Measurements from ENCODE around the gene SYNE2.

SYNE2 gene

DNA sequence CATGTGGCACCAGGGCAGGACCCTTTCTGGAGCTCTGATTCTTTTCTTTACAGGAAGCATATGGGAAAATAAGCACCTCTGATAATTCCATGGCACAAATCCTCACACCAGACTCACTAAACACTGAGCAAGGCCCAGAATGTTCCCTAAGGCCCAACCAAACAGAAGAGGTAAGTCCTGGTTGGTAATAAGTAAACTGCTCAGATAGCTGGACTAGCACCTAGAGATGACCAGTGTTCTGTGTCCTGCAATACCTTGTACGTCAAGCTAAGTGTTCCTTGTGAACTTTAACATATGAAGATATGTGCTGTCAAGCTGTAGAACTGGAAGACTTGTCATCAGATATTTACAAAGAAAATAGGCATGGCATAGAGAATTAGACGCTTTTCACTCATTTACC lies 254.6 kb downstream of the SYNE2 start:
- in situ Hi-C loops (cut with MboI; ENCODE audit: low pct_unique_long_range_greater_than_20kb, low sequenced_read_pairs, unreplicated experiment): no loop called here
- no peak for DNase-seq (ENCODE audit: low spot score)

DNA sequence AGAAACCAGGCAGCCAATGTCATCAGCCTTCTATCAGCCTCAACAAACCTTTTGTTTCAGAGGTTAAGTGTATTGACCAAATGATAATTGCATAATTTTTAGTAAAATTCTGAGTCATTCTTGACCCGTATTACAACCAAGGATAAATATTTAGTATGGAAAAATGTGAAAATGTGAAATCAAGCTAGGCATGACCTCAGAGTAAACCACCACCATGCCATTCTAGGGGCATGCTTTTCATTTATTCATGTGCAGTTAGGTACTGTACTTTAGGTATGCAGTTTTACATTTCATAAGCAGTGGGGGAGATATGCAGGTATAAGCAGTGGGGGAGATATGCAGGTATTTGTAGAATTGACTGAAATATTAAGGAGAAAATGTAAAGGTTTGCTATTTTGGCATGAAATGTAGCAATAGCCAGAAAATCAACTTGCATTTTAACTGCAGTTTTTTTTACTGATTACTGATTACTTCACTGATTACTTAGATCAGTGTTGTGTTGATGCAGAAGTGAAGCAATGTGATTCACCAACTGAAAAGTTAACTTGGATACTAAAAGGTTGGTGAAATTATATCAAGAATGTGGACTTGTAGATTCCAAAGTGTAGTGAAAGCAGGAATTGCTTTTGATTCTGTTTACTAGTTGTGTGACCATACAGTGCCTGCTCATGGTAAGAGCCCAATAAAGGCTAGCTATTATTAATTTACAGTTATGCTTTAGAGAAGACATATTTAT lies 257.2 kb downstream of the SYNE2 start:
- in situ Hi-C loops (cut with MboI; ENCODE audit: low pct_unique_long_range_greater_than_20kb, low sequenced_read_pairs, unreplicated experiment): no loop called here
- TF ChIP-seq, protein P1, sequence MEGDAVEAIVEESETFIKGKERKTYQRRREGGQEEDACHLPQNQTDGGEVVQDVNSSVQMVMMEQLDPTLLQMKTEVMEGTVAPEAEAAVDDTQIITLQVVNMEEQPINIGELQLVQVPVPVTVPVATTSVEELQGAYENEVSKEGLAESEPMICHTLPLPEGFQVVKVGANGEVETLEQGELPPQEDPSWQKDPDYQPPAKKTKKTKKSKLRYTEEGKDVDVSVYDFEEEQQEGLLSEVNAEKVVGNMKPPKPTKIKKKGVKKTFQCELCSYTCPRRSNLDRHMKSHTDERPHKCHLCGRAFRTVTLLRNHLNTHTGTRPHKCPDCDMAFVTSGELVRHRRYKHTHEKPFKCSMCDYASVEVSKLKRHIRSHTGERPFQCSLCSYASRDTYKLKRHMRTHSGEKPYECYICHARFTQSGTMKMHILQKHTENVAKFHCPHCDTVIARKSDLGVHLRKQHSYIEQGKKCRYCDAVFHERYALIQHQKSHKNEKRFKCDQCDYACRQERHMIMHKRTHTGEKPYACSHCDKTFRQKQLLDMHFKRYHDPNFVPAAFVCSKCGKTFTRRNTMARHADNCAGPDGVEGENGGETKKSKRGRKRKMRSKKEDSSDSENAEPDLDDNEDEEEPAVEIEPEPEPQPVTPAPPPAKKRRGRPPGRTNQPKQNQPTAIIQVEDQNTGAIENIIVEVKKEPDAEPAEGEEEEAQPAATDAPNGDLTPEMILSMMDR (IDR thresholded peaks at IDR 0.05; ENCODE audit: extremely low read depth, insufficient read depth, missing control alignments): no peak
- DNase-seq (ENCODE audit: low spot score): no peak

More for the DNA sequence above, 254.6 kb downstream of the SYNE2 start:
- TF ChIP-seq, protein P1 (IDR thresholded peaks at IDR 0.05; ENCODE audit: extremely low read depth, insufficient read depth, missing control alignments): no peak

DNA sequence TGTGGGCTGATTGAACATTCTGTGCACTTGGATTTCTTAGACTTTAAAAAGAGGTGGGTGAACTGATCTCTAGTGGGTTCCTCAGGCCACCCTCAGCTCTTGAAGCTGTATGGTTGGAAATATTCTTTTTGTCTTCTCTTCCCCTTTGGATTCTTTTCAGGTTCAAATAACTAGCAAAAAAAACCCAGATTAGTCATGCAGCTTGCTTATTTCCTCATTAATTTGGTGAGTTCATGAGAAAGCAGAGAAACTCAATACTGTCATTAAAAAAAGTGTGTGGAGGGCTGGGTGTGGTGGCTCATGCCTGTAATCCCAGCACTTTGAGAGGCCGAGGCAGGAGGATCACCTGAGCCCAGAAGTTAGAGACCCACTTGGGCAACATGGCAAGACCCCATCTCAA lies 258.0 kb downstream of the SYNE2 start:
- TF ChIP-seq, protein P1 (IDR thresholded peaks at IDR 0.05; ENCODE audit: extremely low read depth, insufficient read depth, missing control alignments): no peak
- no peak for DNase-seq (ENCODE audit: low spot score)
- in situ Hi-C loops (cut with MboI; ENCODE audit: low pct_unique_long_range_greater_than_20kb, low sequenced_read_pairs, unreplicated experiment): no loop called here

DNA sequence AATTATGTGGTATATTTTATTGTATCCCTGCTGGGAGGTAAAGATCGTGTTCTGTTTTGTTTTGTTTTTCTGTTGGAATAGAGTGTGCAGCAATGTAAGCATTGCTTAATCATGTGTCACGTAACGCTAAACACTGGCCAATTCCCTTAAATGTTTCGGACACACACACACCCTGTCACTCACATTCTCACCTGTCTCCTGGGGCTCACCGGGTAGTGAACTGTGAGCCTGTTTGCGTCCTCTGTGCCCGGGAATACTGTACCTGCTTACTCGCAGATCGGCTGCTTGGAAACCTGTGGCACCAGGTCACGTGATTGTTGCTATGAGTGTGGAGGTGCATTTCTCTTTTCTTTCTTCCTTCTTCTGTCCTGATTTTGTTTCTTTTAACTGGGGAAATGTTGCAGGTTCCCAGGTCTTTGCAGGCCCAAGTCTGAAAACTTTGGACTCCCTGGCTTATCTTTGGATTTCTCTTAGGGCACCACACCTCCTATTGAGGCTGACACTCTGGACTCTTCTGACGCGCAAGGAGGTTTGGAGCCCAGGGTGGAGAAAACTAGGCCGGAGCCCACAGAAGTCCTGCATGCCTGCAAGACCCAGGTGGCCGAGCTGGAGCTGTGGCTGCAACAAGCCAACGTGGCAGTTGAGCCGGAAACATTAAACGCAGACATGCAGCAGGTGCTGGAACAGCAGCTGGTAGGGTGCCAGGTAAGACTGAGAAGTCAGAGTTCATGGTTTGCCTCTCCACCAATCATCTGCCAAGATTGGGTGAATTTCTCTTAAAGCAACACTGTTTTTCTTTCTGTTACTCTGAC lies 260.3 kb downstream of the SYNE2 start:
- in situ Hi-C loops (cut with MboI; ENCODE audit: low pct_unique_long_range_greater_than_20kb, low sequenced_read_pairs, unreplicated experiment): no loop called here
- TF ChIP-seq, protein P1 (IDR thresholded peaks at IDR 0.05; ENCODE audit: extremely low read depth, insufficient read depth, missing control alignments): no peak
- DNase-seq (ENCODE audit: low spot score): no peak

DNA sequence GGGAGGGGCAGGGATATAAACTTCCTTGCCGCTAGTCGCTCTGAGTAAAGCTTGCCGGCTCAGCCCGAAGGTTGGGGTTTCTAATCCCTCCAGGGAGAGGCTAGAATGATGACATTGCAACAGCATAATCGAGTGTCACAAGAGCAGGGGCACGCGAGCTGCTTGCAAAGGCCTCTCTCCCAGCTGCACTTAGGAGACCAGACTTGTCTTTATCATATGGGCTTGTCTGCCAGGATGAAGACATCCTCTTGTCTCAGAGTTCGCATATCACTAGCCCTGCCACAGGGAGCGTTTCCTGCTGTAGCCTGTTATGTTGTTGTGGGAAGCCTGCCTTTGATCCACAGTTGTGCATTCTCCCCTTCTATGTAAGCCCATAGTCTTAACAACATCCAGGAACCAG lies 261.4 kb downstream of the SYNE2 start:
- TF ChIP-seq, protein P1 (IDR thresholded peaks at IDR 0.05; ENCODE audit: extremely low read depth, insufficient read depth, missing control alignments): no peak
- no peak for DNase-seq (ENCODE audit: low spot score)
- in situ Hi-C loops (cut with MboI; ENCODE audit: low pct_unique_long_range_greater_than_20kb, low sequenced_read_pairs, unreplicated experiment): no loop called here

DNA sequence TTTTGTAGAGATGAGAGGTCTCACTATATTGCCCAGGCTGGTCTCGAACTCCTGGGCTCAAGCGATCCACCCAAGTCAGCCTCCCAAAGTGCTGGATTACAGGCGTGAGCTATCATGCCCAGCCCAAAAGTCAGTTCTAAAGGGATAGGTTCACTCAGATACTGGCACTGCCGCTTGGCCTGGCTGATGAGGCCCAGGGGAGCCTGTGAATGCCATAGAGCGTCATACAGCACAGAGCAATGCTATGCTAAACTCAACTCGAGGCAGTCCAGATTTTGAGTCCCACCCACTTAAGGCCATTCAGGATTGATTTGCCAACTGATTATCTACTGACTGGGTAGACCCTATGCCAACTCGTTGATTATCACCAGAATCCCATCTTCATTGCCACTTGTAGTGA lies 262.0 kb downstream of the SYNE2 start:
- in situ Hi-C loops (cut with MboI; ENCODE audit: low pct_unique_long_range_greater_than_20kb, low sequenced_read_pairs, unreplicated experiment): no loop called here
- TF ChIP-seq, protein P1 (IDR thresholded peaks at IDR 0.05; ENCODE audit: extremely low read depth, insufficient read depth, missing control alignments): no peak
- DNase-seq (ENCODE audit: low spot score): no peak

All from GM13977 (cell line).